ENCODE measurements around the gene TIMM44. TPM values are rescaled to one million over a fixed set of nuclear protein-coding genes. Genes with fewer than 3 reads are reported as not detected.
"Not testable (repeated sequence)": the region's sequence is repeated elsewhere in the genome, so short reads cannot be mapped to it uniquely, and the experiment has no call there.

TIMM44 gene
- total RNA-seq, 4 donors from 2014 or later = 53.9 to 168 (median 94.1) TPM

DNA sequence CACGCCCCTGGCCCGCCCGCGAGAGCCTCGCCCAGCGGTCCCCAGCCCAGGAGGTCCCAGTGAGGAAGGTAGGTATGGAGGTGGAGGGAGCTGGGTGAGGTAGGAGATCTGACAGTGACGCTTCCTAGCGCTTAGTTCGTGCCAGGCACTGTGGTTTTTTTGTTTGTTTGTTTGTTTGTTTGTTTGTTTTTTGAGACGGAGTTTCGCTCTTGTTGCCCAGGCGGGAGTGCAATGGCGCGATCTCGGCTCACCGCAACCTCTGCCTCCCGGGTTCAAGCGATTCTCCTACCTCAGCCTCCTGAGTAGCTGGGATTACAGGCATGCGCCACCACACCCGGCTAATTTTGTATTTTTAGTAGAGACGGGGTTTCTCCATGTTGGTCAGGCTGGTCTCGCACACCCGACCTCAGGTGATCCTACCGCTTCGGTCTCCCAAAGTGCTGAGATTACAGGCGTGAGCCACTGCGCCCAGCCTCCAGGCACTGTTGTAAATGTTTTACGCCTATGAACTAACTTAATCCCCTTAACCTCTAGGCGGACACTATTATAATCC, 25.3 kb downstream of the TIMM44 start:
- ATAC-seq; H3K9me3 ChIP-seq; in situ Hi-C loops (cut with MboI; ENCODE audit: low sequenced_read_pairs in 4 of 4); DNase-seq; intact Hi-C loops (cut with DNase I; ENCODE audit: low total_unique reads): not testable (repeated sequence)
- TF ChIP-seq, protein P1, sequence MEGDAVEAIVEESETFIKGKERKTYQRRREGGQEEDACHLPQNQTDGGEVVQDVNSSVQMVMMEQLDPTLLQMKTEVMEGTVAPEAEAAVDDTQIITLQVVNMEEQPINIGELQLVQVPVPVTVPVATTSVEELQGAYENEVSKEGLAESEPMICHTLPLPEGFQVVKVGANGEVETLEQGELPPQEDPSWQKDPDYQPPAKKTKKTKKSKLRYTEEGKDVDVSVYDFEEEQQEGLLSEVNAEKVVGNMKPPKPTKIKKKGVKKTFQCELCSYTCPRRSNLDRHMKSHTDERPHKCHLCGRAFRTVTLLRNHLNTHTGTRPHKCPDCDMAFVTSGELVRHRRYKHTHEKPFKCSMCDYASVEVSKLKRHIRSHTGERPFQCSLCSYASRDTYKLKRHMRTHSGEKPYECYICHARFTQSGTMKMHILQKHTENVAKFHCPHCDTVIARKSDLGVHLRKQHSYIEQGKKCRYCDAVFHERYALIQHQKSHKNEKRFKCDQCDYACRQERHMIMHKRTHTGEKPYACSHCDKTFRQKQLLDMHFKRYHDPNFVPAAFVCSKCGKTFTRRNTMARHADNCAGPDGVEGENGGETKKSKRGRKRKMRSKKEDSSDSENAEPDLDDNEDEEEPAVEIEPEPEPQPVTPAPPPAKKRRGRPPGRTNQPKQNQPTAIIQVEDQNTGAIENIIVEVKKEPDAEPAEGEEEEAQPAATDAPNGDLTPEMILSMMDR (IDR thresholded peaks at IDR 0.05 in 4 of 5, conservative IDR thresholded peaks at IDR 0.05 in 1 of 5) = peak in 1 of 5 experiments; percentile 1
- Histone ChIP-seq H3K36me3 (peaks cover 0 to 13% of the 10 kb centered on the region in 2 donors), H3K4me3 (peak overlapping the region in 3 of 4 donors; percentile 35 to 42 (median 39)), H3K4me1 (peaks cover 21 to 38% of the 10 kb centered on the region in 2 donors), H3K27ac (peak overlapping the region in 2 of 4 donors; percentile 43 to 92), H3K27me3 (peaks cover 40 to 49% (median 46%) of the 10 kb centered on the region in 3 donors)

DNA sequence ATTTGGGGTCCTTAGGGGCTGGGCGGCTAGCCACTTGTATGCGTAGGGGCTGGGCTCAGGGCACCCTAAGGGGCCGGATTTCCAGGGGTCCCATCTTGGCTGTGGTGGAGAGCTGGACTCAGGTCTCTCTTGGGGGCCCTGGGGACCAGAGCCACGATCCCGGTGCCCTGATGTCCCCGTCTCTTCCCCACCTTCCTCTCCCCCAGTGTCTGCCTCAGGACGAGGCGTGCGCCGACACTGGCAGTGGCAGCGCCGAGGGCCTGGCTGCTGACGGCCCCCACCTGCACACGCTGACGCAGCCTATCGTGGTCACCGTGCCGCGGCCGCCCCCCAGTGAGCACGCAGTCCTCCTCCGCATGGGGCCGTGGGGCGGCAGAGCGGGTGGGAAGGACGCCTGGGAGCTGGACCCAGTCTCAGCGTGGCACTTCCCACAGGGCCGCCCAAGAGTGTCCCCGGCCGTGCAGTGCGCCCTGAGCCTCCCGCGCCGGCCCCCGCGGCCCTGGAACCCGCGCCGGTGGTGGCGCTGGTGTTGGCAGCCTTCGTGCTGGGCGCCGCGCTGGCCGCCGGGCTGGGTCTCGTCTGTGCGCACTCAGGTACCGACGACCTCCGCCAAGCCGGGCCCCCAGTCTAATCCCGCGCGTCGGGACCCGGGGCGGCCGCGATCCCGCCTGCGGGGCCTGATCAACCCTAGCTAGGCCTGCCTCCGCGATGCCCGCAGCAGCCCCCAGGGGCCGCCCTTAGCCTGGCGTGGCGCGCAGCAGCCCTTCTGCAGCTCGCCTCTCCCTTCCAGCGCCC, 26.0 kb downstream of the TIMM44 start:
- intact Hi-C loops (cut with DNase I; ENCODE audit: low total_unique reads) = no loop called here
- peaks cover 0 to 13% of the 10 kb centered on the region in 2 donors for H3K36me3 ChIP-seq
- no peak for ATAC-seq
- in situ Hi-C loops (cut with MboI; ENCODE audit: low sequenced_read_pairs in 4 of 4) = no loop called here
- no peaks in the 10 kb centered on the region for H3K9me3 ChIP-seq
- peak overlapping the region in 2 of 4 donors; percentile 43 to 92 for H3K27ac ChIP-seq
- peaks cover 40 to 49% (median 46%) of the 10 kb centered on the region in 3 donors for H3K27me3 ChIP-seq
- H3K4me3 ChIP-seq = peak overlapping the region in 3 of 4 donors; percentile 35 to 42 (median 39)
- H3K4me1 ChIP-seq = peaks cover 21 to 38% of the 10 kb centered on the region in 2 donors
- no peak for DNase-seq
- no peak for TF ChIP-seq POLR2A (IDR thresholded peaks at IDR 0.05)
- TF ChIP-seq, protein P1 (IDR thresholded peaks at IDR 0.05 in 4 of 5, conservative IDR thresholded peaks at IDR 0.05 in 1 of 5) = peak in 4 of 5 experiments; percentile 19 to 52 (median 36)

DNA sequence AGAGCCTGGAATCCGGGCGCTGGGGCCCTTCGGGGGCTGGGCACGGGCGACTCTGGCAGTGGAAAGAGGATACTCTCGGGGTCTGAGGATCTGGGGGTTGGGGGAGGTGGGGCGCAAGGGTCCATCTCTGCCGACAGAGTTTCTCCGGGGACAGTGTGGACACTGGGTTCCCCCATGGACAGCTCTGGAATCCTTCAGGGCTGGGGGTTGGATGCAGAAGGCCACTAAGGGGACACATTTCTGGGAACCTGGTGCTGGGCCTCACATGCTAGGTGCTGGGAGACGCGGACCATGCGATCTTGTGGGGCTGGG, 26.6 kb downstream of the TIMM44 start:
- TF ChIP-seq, protein P1 (IDR thresholded peaks at IDR 0.05 in 4 of 5, conservative IDR thresholded peaks at IDR 0.05 in 1 of 5) = no peak
- no peak for TF ChIP-seq POLR2A (IDR thresholded peaks at IDR 0.05)
- Histone ChIP-seq H3K9me3 (no peaks in the 10 kb centered on the region), H3K4me3 (peak overlapping the region in 2 of 4 donors; percentile 39 to 42), H3K4me1 (peaks cover 21 to 35% of the 10 kb centered on the region in 2 donors), H3K36me3 (peaks cover 0 to 15% of the 10 kb centered on the region in 2 donors), H3K27ac (peak overlapping the region in 2 of 4 donors; percentile 43 to 92), H3K27me3 (peaks cover 40 to 49% (median 46%) of the 10 kb centered on the region in 3 donors)
- in situ Hi-C loops (cut with MboI; ENCODE audit: low sequenced_read_pairs in 4 of 4) (no loop called here), intact Hi-C loops (cut with DNase I; ENCODE audit: low total_unique reads) (no loop called here)
- ATAC-seq (no peak), DNase-seq (no peak)

DNA sequence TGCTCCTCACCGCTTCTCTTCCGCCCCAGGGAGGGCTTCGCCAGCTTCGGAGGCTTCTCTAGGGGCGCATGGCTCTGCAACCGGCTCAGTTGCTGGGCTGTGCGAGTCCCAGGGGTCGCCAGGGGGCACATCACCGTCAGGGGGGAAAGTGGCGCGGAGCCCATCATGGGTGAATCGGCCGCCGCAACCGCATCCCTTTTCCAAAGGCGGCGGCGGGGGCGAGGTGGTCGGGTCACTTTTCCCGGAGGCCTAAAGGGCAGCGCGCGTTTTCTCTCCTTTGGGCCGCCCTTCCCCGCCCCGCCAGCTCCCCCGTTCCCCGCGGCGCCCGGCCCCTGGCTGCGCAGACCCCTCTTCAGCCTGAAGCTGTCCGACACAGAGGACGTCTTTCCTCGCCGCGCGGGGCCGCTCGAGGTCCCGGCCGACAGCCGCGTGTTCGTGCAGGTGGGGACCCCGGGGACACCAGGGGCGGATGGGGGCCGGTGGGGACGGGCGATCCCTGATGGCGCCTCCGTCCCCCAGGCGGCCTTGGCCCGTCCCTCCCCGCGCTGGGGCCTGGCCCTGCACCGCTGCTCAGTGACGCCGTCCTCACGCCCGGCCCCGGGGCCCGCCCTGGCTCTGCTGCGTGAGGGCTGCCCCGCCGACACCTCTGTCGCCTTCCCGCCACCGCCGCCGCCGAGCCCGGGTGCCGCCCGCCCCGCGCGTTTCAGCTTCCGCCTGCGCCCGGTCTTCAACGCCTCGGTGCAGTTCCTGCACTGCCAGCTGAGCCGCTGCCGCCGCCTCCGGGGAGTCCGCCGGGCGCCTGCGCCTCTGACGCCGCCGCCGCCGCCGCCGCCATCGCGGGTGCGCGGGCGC, 27.1 kb downstream of the TIMM44 start:
- Histone ChIP-seq H3K4me1 (peaks cover 16 to 29% of the 10 kb centered on the region in 2 donors), H3K4me3 (peak overlapping the region in 3 of 4 donors; percentile 4 to 42 (median 39)), H3K9me3 (no peaks in the 10 kb centered on the region), H3K27ac (peak overlapping the region in 1 of 4 donors; percentile 92), H3K36me3 (peaks cover 0 to 21% of the 10 kb centered on the region in 2 donors), H3K27me3 (peaks cover 40 to 49% (median 46%) of the 10 kb centered on the region in 3 donors)
- intact Hi-C loops (cut with DNase I; ENCODE audit: low total_unique reads) = no loop called here
- in situ Hi-C loops (cut with MboI; ENCODE audit: low sequenced_read_pairs in 4 of 4) = no loop called here
- no peak for ATAC-seq
- TF ChIP-seq, protein P1 (IDR thresholded peaks at IDR 0.05 in 4 of 5, conservative IDR thresholded peaks at IDR 0.05 in 1 of 5) = no peak
- TF ChIP-seq POLR2A (IDR thresholded peaks at IDR 0.05) = no peak
- DNase-seq = no peak

All from gastrocnemius medialis (tissue), 4 donors.